Measurements from ENCODE around the gene LIPM. TPM values are rescaled to one million over a fixed set of nuclear protein-coding genes. Genes with fewer than 3 reads are reported as not detected.

Gene LIPM
- total RNA-seq, 2 experiments from 2014 or later = not detected

DNA sequence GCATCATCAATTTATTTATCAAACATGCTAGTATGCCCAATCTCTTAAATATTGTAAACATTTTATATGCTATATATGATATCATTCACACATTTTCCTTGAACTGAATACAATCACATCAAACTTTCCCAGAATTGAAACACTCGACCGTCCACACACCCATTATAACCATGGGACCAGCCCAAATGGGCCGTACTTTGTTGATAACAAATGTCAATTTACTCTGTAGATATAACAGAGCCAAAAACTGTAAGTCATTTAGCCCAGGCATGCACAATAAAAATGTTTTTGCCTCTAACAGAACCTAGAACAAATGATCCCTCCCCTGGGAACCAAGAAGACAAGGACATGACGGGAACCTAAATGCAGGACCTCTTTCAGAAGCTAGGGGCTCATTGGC, 49.8 kb downstream of the LIPM start:
- DNase-seq (ENCODE audit: low spot score) = no peak
- BruUV-seq (replicated peaks) = no TSS peak
- H3K9me3 ChIP-seq (ENCODE audit: low read length) = no peaks in the 10 kb centered on the region
- intact Hi-C loops (cut with micrococcal nuclease; ENCODE audit: unreplicated experiment) = no loop called here
- H2AFZ ChIP-seq (ENCODE audit: low read length) = no peak overlapping the region
- POLR2A ChIA-PET = interaction anchor here (1.1 to 1.2 kb wide), 2 partner anchors 18 to 27 kb away, joined by 3 to 5 read pairs; partner anchors contain the start of gene STAMBPL1
- TF ChIP-seq EZH2phosphoT487 (IDR thresholded peaks at IDR 0.05; ENCODE audit: borderline replicate concordance, low read depth, low read length) = no peak
- TF ChIP-seq, protein P1, sequence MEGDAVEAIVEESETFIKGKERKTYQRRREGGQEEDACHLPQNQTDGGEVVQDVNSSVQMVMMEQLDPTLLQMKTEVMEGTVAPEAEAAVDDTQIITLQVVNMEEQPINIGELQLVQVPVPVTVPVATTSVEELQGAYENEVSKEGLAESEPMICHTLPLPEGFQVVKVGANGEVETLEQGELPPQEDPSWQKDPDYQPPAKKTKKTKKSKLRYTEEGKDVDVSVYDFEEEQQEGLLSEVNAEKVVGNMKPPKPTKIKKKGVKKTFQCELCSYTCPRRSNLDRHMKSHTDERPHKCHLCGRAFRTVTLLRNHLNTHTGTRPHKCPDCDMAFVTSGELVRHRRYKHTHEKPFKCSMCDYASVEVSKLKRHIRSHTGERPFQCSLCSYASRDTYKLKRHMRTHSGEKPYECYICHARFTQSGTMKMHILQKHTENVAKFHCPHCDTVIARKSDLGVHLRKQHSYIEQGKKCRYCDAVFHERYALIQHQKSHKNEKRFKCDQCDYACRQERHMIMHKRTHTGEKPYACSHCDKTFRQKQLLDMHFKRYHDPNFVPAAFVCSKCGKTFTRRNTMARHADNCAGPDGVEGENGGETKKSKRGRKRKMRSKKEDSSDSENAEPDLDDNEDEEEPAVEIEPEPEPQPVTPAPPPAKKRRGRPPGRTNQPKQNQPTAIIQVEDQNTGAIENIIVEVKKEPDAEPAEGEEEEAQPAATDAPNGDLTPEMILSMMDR (conservative IDR thresholded peaks at IDR 0.05; ENCODE audit: low read length) = no peak
- H3K4me3 ChIP-seq (ENCODE audit: low read depth, low read length, poor library complexity, severe bottlenecking) = no peak overlapping the region
- no peaks in the 10 kb centered on the region for H4K20me1 ChIP-seq (ENCODE audit: insufficient read depth, low read length)
- no peak overlapping the region for H3K4me2 ChIP-seq (ENCODE audit: low read length)
- no peaks in the 10 kb centered on the region for H3K4me1 ChIP-seq (ENCODE audit: insufficient read depth, low read length, poor library complexity, severe bottlenecking)
- CTCF ChIA-PET (ENCODE audit: unreplicated experiment) = no interaction called here
- H3K36me3 ChIP-seq (ENCODE audit: insufficient read depth, low read length) = no peaks in the 10 kb centered on the region
- no peaks in the 10 kb centered on the region for H3K9me2 ChIP-seq (ENCODE audit: insufficient read depth, low read length)
- H3K27ac ChIP-seq (ENCODE audit: low read depth, low read length, poor library complexity, severe bottlenecking) = no peak overlapping the region
- no peaks in the 10 kb centered on the region for H3K79me2 ChIP-seq (ENCODE audit: insufficient read depth, low read depth, low read length)

DNA sequence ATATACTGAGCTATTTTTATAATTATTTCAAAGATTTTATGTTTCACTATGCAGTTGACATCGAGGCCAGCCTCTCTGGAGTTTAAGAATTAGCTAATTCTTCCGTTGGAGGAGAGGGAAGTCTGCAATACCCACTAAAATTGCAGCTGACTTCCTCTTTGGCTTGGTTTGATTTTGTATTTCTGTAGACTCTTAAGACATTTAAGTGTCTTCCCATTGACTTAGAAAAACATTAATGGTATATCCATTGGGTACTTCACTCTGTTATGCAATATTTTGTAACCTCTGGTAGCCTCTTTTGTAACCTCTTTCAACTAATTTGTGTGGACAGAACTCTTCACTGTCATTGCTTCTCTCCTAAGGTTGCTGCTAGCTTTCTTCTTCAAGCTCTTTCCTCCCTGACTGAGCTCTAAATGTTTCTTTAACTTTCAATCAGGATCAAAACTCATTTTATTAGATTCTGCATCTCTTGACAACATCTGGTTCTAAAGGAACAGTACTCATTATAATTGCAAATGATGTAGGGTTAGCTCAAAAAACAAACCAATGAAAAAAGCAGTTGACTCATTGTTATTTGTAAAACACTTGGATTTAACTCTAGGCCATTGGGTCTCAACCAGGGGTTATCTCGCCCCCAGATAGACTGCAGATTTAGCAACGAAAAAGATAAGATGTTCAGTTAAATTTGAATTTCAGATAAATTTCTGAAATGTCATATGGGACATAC, 50.8 kb downstream of the LIPM start:
- Histone ChIP-seq H3K79me2 (ENCODE audit: insufficient read depth, low read depth, low read length) (no peaks in the 10 kb centered on the region), H3K4me1 (ENCODE audit: insufficient read depth, low read length, poor library complexity, severe bottlenecking) (no peaks in the 10 kb centered on the region), H3K9me2 (ENCODE audit: insufficient read depth, low read length) (no peaks in the 10 kb centered on the region), H2AFZ (ENCODE audit: low read length) (no peak overlapping the region), H3K27ac (ENCODE audit: low read depth, low read length, poor library complexity, severe bottlenecking) (no peak overlapping the region), H3K4me2 (ENCODE audit: low read length) (no peak overlapping the region), H3K9me3 (ENCODE audit: low read length) (no peaks in the 10 kb centered on the region), H3K4me3 (ENCODE audit: low read depth, low read length, poor library complexity, severe bottlenecking) (no peak overlapping the region), H3K36me3 (ENCODE audit: insufficient read depth, low read length) (no peaks in the 10 kb centered on the region), H4K20me1 (ENCODE audit: insufficient read depth, low read length) (no peaks in the 10 kb centered on the region)
- no peak for DNase-seq (ENCODE audit: low spot score)
- no peak for TF ChIP-seq EZH2phosphoT487 (IDR thresholded peaks at IDR 0.05; ENCODE audit: borderline replicate concordance, low read depth, low read length)
- TF ChIP-seq, protein P1 (conservative IDR thresholded peaks at IDR 0.05; ENCODE audit: low read length) = no peak
- CTCF ChIA-PET (ENCODE audit: unreplicated experiment) = no interaction called here
- intact Hi-C loops (cut with micrococcal nuclease; ENCODE audit: unreplicated experiment) = no loop called here
- no TSS peak for BruUV-seq (replicated peaks)
- POLR2A ChIA-PET = interaction anchor here (0.6 to 1.2 kb wide), 4 partner anchors 17 to 161 kb away, joined by 3 to 5 read pairs (median 3); partner anchors contain the start of gene STAMBPL1

DNA sequence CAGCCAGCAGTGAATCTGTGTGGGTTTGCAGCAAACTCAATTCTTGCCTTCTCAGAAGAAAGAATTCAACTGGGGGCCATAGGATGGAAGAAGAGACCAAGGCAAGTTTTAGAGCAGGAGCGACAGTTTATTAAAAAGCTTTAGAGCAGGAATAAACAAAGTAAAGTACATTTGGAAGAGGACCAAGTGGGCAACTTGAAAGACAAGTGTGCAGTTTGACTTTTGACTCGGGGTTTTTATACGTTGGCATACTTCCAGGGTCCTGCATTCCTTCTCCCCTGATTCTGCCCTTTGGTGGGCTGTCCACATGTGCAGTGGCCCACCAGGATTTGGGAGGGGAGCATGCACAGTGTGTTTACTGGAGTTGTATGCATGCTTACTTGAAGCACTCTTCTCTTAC, 52.2 kb downstream of the LIPM start:
- Histone ChIP-seq H3K9me2 (ENCODE audit: insufficient read depth, low read length) (no peaks in the 10 kb centered on the region), H3K36me3 (ENCODE audit: insufficient read depth, low read length) (no peaks in the 10 kb centered on the region), H2AFZ (ENCODE audit: low read length) (no peak overlapping the region), H3K9me3 (ENCODE audit: low read length) (no peaks in the 10 kb centered on the region), H4K20me1 (ENCODE audit: insufficient read depth, low read length) (no peaks in the 10 kb centered on the region), H3K4me3 (ENCODE audit: low read depth, low read length, poor library complexity, severe bottlenecking) (no peak overlapping the region), H3K4me2 (ENCODE audit: low read length) (no peak overlapping the region), H3K4me1 (ENCODE audit: insufficient read depth, low read length, poor library complexity, severe bottlenecking) (no peaks in the 10 kb centered on the region), H3K27ac (ENCODE audit: low read depth, low read length, poor library complexity, severe bottlenecking) (no peak overlapping the region), H3K79me2 (ENCODE audit: insufficient read depth, low read depth, low read length) (no peaks in the 10 kb centered on the region)
- no TSS peak for BruUV-seq (replicated peaks)
- intact Hi-C loops (cut with micrococcal nuclease; ENCODE audit: unreplicated experiment) = no loop called here
- DNase-seq (ENCODE audit: low spot score) = no peak
- ChIA-PET POLR2A (interaction anchor here (0.6 to 2.0 kb wide), 2 partner anchors 25 to 122 kb away, joined by 4 to 5 read pairs; partner anchors contain the start of gene STAMBPL1), CTCF (ENCODE audit: unreplicated experiment) (interaction anchor here (0.6 kb wide), 1 partner anchor 1186 kb away, joined by 3 read pairs; no protein-coding TSS in a partner anchor)
- no peak for TF ChIP-seq EZH2phosphoT487 (IDR thresholded peaks at IDR 0.05; ENCODE audit: borderline replicate concordance, low read depth, low read length)
- TF ChIP-seq, protein P1 (conservative IDR thresholded peaks at IDR 0.05; ENCODE audit: low read length) = no peak
